Measurements from ENCODE around the gene NIN.
"Not testable (repeated sequence)": the region's sequence is repeated elsewhere in the genome, so short reads cannot be mapped to it uniquely, and the experiment has no call there.

The NIN gene

DNA sequence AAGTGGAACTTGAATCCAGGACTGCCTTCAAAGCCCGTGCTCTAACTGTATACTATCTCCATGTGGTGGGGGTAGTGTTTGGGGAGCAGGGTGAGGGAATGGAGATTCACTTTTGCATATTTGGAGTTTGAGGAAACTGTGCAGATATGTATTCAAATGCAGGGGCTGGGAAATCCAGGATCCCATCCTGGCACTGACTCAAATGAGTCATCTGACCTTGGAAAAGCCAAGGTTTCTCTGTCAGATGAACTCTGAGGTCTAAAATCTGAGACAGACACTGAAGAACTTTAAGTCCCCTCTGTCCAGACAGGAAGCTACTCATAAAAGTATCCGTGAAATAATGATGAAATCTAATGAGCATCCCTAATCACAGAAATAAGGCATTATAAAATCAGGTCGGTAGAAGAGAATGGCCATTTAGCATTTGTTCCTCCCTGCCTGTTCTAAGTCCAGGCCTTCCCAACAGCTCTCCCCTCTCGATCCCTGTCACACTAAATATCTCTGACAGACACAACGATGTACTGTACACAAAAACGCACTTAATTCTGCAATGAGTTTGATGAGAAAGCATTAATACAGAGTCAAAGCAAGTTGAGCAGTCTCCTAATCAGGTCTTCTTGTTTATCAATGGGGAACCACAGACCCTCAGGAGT lies 14.4 kb downstream of the NIN start:
- DNase-seq, result no peak
- TF ChIP-seq POLR2A (IDR thresholded peaks at IDR 0.05; ENCODE audit: low read length) (no peak), GATA1 (IDR thresholded peaks at IDR 0.05; ENCODE audit: low read depth, low read length) (no peak)

DNA sequence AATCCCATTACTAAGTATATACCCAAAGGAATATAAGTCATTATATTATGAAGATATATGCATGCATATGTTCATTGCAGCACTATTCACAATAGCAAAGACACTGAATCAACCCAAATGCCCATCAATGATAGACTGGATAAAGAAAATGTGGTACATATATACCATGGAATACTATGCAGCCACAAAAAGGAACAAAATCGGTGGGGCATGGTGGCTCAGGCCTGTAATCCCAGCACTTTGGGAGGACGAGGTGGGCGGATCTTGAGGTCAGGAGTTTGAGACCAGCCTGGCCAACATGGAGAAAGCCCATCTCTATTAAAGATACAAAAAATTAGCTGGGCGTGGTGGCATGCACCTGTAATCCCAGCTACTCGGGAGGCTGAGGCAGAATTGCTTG lies 15.4 kb downstream of the NIN start:
- not testable (repeated sequence) for DNase-seq

DNA sequence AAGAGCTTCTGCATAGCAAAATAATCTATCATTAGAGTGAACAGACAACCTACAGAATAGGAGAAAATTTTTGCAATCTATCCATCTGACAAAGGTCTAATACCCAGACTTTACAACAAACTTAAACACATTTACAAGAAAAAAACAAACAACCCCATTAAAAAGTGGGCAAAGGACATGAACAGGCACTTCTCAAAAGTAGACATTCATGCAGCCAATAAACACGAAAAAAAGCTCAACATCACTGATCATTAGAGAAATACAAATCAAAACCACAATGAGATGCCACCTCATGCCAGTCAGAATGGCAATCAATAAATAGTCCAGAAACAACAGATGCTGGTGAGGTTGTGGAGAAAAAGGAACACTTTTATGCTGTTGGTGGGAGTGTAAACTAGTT lies 15.9 kb downstream of the NIN start:
- DNase-seq, result not testable (repeated sequence)

DNA sequence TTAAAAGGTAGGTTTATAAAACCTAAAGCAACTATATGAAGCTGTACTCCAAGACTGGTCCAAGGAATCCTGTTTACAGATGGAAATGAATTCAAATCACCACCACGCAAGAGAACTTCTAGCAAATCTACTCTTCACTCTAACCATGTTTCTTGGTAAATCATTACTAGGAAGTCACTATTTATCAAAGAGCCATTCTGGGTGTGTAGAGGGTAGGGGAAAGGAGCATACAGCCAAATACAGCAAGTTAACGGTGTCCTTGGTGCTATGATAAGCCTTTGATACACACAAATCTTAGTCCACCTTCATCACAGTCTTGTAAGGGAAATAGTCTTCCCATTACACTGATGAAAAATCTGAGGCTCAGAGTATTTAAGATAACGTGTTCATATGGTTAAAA lies 16.8 kb downstream of the NIN start:
- TF ChIP-seq GATA1 (IDR thresholded peaks at IDR 0.05; ENCODE audit: low read depth, low read length) (no peak), POLR2A (IDR thresholded peaks at IDR 0.05; ENCODE audit: low read length) (no peak)
- DNase-seq, result no peak

DNA sequence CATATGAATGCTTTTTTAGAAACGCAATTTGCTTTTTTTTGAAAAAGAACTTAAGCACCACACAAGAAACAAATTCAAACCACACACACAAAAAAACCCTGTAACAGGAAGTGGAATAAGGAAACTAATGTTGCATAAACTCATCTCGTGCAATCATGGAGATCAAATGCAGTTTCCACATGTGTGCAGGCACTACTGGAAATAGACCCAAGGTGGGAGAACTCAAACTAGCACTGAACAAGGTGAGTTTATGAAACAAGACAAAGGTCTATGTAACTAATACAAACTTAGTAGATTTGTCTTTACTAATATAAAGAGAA lies 17.5 kb downstream of the NIN start:
- DNase-seq, result no peak
- TF ChIP-seq POLR2A (IDR thresholded peaks at IDR 0.05; ENCODE audit: low read length) (no peak), GATA1 (IDR thresholded peaks at IDR 0.05; ENCODE audit: low read depth, low read length) (no peak)

GRCh38 chr14:50812856-50813543 lies 18.0 kb downstream of the NIN start:
- no peak for DNase-seq

DNA sequence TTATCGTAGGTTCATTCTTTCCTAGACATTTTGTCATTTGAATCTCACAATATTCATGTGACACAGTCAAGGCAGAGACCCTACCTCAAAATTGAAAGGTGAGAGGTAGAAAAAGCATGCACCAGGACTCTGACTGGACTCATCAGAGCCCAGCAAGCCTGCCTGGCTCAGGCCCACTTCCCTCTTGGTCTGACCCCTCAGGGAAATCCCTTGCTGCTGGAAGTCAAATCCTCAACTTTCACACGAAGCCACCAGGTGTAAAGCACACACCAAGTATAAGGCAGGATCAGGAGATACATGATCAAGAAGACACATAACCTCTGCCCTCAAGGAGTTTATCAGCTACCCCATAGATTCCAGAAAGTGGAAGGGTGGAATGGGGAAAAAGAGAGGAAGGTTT lies 18.8 kb downstream of the NIN start:
- no peak for DNase-seq
- TF ChIP-seq GATA1 (IDR thresholded peaks at IDR 0.05; ENCODE audit: low read depth, low read length), result no peak
- TF ChIP-seq POLR2A (IDR thresholded peaks at IDR 0.05; ENCODE audit: low read length), result no peak

More at GRCh38 chr14:50812856-50813543, 18.0 kb downstream of the NIN start:
- TF ChIP-seq GATA1 (IDR thresholded peaks at IDR 0.05; ENCODE audit: low read depth, low read length) (no peak), POLR2A (IDR thresholded peaks at IDR 0.05; ENCODE audit: low read length) (no peak)

DNA sequence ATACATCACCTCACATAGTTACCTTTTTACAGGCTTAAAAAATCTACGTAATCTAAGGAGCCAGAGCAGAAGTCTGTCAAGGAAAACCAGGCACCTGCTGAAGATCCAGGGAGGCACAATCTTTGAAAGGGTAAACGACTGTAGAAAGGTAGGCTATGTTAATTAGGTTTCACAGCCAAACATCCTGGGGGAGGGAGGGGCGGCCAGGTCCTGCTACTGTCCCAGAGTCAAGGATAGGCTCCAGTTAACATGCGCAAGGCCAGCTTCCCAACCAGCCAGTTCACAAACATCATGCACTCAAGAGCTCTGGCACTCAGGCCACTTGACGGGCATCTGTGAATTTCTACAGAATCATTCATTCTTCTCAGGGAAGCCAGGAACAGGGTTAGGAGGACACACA lies 22.9 kb downstream of the NIN start:
- no peak for TF ChIP-seq GATA1 (IDR thresholded peaks at IDR 0.05; ENCODE audit: low read depth, low read length)
- TF ChIP-seq POLR2A (IDR thresholded peaks at IDR 0.05; ENCODE audit: low read length), result no peak
- DNase-seq, result no peak

DNA sequence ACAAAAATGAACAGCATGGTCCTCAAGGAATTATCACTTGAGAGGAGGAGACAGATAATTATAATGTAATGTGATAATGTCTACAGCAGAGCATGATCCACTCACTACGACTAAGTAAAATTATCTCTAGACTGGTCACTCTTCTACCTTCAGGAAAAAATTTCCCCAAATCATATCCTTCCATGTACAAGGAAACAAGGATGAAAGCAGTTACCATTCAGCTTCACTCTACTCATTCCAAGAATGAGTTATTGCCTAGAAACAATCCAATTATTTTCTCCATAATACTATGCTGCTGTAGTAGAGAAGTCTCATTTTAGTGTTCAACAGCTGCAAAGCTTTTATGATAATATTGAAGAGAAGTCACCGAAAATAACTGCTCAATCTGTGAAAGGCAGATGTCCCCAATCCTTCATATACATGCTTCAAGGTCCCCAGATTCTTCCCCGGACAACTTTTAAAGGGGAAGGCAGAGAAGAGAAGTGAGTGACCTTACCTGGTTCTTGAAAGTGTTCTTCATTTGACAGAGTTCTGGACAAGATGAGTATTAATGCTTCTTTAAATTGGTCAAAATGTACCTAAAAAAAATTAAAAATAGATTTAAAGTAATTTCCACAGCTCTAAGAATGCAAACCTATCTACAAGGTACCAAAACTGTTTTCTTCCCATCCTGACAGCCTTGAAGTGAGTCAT lies 24.6 kb downstream of the NIN start:
- DNase-seq, result no peak
- TF ChIP-seq GATA1 (IDR thresholded peaks at IDR 0.05; ENCODE audit: low read depth, low read length) (no peak), POLR2A (IDR thresholded peaks at IDR 0.05; ENCODE audit: low read length) (no peak)

- DNase-seq, result no peak
- TF ChIP-seq GATA1 (IDR thresholded peaks at IDR 0.05; ENCODE audit: low read depth, low read length) (no peak), POLR2A (IDR thresholded peaks at IDR 0.05; ENCODE audit: low read length) (no peak)
These were observed 25.6 kb downstream of the NIN start for GRCh38 chr14:50805396-50805795.

DNA sequence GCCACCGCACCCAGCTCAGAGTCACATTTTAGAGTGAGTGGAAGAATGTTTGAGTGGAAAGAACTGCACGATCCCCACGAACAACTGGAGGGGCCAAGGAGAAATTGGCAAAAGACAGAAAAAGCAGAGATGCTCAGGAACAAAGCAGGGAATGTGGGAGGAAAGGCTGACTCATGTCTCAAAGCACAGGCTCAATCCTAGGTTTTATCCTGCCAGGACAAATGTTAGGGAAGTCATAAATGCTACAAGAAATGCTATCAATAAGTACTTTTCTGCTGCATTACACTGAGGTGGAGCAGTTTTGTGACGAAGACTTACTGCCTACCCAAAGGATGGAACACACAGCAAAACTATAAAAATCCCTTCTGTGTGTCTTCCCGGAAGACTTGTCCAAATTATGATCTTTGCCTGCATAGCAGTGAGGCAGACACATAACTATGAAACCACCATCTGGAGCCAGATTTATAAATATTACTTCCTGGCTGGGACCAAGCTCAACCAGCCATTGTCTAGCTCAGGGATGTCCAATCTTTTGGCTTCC lies 26.7 kb downstream of the NIN start:
- TF ChIP-seq POLR2A (IDR thresholded peaks at IDR 0.05; ENCODE audit: low read length) (no peak), GATA1 (IDR thresholded peaks at IDR 0.05; ENCODE audit: low read depth, low read length) (no peak)
- DNase-seq, result no peak

DNA sequence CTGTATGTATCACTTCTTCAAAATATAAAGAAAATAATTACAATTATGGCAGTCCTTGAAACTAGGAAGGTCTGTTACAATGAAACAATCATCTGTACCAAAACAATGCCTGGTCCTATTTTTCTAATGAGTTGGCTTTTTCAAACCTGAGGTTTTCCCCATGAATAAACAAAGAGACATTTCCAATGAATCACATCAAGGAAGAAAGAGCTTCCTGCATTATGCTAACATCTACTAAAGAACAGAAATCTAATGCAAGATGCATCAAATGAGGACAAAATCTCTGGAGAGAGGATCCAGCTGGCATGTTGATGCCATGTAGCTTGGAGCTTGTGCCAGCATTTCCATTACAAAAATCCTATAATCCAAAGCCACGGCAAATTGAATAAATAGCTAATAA lies 29.3 kb downstream of the NIN start:
- TF ChIP-seq POLR2A (IDR thresholded peaks at IDR 0.05; ENCODE audit: low read length) (no peak), GATA1 (IDR thresholded peaks at IDR 0.05; ENCODE audit: low read depth, low read length) (no peak)
- no peak for DNase-seq

DNA sequence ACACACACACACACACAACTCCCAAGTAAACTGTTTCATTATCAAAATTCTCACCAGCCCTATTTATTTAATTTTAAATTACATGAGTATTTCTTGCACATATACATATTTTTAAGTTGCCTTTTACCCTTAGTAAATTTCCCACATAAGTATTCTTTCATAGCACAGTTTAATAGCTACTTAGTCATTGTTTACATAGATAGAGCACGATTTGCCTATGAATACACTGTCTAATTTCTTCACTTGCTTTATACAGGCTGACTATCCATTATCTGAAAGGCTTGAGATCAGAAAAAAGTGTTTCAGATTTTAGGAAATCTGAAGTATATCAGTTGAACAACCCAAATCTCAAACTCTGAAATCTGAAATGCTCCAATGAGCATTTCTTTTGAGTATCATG lies 30.9 kb downstream of the NIN start:
- no peak for DNase-seq
- TF ChIP-seq GATA1 (IDR thresholded peaks at IDR 0.05; ENCODE audit: low read depth, low read length) (no peak), POLR2A (IDR thresholded peaks at IDR 0.05; ENCODE audit: low read length) (no peak)

DNA sequence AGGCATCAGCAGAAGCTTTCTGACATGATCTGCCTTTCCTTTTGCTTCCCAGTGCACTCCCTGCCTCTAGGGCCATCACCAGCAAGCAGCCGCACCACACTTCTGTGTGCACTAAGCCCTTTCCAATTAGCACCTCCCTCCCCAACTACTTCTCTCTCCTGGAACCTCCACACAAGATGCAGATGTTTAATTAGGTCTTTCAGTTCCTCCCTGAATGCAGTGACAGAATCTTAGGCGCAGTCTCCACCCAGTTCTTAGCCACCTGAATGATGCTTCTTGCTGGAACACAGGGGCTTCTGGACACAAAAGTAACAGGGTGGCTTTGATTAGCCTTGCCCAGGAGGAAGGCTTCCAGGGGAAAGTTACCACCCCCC lies 32.9 kb downstream of the NIN start:
- no peak for TF ChIP-seq POLR2A (IDR thresholded peaks at IDR 0.05; ENCODE audit: low read length)
- no peak for TF ChIP-seq GATA1 (IDR thresholded peaks at IDR 0.05; ENCODE audit: low read depth, low read length)
- no peak for DNase-seq

Data from erythroblast (primary cell).